ENCODE results near the gene CATSPER4.
"Not testable (repeated sequence)": the region's sequence is repeated elsewhere in the genome, so short reads cannot be mapped to it uniquely, and the experiment has no call there.

The CATSPER4 gene

GRCh38 chr1:26197301-26197700 lies 6.9 kb downstream of the CATSPER4 start:
- no peak for DNase-seq

DNA sequence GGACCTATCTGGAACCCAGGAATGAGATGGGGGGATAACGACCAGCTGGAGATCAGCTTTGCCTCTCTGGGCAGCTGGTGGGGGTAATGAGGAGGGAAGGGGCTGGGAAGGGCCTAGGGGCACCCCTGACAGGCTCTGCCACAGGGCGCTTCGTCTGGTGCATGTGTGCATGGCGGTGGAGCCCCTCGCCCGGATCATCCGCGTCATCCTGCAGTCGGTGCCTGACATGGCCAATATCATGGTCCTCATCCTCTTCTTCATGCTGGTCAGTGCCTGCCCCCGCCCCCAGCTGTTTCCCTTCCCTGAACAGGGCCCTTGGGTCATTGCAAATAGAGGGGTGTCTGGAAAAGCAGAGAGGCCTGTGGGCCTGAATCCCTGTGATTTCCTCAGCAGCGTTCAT lies 7.4 kb downstream of the CATSPER4 start:
- DNase-seq: no peak

GRCh38 chr1:26200413-26200812 lies 10.0 kb downstream of the CATSPER4 start:
- DNase-seq: no peak

DNA sequence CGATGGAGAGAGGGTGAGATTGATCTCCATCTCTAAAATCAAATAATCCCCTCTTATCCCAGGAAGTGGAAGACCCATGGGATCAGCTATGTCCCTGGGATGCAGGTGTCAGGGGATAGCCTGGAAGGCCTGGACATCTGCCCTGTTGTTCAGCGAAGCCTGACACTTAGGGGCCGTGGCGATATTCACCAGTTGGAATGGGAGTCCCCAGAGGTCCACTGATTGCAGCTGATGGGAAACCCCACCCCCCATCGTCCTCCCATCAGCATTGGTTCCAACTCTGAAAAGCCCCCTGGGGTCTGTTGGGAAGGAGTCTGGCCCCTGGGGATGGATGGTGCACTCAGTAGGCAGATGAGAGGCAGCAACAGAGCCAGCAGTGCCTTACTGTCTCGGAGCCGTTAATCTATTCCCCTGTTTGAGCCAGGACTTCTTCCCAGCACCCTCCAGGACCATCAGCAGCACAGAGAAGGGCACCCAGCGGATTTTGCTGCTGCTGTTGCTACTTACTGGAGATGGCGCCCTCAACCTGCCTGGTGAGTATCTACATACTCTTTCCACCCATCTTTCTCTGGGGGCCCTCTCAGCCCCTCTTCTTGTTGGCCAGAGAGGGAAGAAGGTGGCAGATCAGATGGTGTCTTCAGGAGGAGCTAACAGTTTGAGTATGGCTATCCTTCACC lies 13.4 kb downstream of the CATSPER4 start:
- DNase-seq: no peak

DNA sequence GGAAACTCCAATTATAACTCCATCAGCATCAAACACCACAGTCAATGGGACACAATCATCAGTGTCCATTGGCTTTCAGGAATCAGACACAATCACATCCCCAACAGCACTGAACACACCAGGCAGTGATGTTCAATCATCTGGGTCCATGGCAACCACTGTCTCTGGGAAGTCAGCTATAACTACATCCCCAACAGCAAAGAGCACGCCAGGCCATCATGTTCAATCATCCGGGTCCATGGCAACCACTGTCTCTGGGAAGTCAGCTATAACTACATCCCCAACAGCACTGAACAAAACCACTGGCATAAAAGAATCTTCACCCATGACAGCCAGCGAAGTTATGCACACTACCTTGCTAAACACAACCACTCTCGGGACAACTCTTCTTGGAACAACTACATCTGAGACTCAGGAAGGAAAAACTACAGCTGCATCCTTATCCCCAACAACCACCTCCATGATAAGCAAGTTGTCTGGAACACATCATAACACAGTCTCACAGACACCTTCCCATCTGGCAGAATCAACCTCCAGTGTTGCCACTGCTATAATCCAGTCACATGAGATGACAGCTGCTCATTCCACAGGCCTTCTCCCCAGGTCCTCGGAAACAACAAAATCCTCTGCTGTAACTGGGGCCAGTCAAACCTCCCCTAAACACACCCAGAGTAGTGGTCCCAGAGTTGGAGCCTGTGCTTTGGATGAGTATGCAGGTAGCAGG lies 19.9 kb downstream of the CATSPER4 start:
- DNase-seq: no peak

GRCh38 chr1:26212726-26213125 lies 22.3 kb downstream of the CATSPER4 start:
- no peak for DNase-seq

DNA sequence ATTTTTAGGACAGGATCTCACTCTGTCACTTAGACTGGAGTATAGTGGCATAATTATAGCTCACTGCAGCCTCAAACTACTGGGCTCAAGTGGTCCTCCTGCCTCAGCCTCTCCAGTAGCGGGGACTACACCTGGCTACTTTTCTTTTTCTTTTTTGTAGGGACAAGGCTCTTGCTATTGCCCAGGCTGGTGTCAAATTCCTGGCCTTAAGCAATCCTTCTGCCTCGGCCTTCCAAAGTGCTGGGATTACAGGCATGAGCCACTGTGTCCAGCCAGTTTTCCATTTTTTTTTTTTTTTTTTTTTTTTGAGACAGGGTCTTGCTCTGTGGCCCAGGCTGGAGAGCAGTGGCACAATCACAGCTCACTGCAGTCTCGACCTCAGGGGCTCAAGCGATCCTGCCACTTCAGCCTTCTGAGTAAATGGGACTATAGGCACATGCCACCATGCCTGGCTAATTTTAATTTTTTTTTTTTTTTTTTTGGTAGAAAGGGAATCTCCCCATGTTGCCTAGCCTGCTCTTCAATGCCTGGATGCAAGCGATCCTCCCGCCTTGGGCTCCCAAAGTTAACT lies 23.0 kb downstream of the CATSPER4 start:
- no peak for DNase-seq

GRCh38 chr1:26215246-26215645 lies 24.8 kb downstream of the CATSPER4 start:
- DNase-seq: no peak

- DNase-seq: no peak
Measured at GRCh38 chr1:26218906-26219494, 28.6 kb downstream of the CATSPER4 start.

DNA sequence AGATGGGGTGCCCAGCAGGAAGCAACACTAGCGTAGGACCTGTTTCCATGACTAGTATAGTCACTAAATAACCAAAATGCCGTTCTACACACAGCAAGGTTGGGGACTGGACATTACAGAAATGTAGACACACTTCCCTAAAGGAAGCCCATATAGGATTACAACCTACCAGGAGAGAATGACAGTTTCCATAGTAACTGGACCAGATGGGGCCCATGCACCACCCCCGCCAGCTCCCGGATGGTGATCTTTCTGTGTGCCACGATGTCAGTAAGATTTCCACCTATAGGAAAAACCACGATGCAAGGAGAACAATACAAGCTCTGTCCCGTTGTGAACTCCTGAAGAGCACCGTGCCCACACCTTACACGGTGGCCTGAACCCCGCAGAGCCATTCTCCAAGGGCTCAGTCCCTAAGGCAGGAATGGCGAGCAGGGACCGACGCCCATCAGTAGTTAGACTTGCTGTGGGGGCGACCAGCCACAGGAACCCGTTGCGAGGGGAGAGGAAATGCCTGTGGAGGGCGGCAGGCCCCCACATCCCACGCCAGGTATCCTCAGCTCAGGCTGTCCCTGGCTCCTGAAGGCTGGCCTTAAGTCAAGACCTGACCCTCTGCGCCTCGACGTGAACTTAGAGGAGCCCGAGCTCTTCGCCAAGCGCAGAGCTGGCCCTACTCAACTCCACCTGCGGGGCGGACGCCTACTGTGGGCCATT lies 30.0 kb downstream of the CATSPER4 start:
- no peak for DNase-seq

DNA sequence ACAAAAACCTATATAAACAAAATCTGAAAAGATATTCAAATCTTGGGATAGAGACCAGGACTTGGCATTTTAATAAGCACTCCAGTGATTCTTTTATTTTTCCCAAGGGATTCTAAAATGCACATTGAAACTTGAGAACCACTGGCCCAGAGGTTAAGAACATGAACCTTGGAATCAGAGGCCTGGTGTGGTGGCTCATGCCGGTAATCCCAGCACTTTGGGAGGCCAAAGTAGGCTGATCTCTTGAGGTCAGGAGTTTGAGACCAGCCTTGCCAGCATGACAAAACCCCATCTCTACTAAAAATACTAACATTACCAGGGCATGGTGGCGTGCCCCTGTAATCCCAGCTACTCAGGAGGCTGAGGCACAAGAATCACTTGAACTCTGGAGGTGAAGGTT lies 30.7 kb downstream of the CATSPER4 start:
- DNase-seq: no peak

- no peak for DNase-seq
Measured at GRCh38 chr1:26224606-26225005, 34.2 kb downstream of the CATSPER4 start.

DNA sequence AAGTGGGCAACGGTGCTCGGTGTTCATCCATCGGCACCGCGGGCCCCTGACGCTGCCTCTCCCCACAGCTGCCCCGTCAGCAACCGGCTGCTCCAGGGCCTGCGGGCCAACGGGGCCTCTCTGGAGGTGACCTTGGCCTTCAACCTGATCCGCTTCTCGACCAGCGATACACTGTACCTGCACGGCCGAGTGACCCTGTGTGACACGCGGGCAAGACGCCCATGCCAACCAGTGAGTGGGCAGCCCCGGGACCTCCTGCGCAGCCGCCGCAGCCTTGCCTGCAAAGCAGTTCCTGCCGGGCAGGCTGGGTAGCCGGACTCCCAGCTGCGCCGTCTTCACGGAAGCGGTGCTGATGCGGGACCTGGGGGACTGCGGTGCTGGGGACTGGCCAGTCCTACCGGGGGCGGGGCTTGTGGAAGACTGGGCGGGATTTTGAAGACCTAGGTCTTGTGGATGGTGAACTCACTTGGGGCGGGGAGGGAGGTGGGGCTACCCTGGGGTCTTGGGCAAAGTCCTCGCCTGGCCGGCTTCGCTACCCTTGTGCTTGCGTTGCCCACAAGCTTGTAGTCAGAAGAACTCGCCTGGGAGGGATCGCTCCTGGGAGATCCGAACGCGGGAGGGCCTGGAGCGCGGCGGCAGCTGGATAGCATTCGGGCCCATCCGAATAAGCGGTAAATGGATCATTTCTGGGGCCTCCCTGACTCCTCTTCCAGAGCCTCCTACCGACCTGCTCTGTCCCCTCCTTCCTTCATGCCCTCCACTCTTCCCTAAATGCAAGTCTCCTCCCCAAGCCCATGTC lies 34.8 kb downstream of the CATSPER4 start:
- DNase-seq: peak; percentile 46

GRCh38 chr1:26230682-26231081 lies 40.3 kb downstream of the CATSPER4 start:
- DNase-seq: not testable (repeated sequence)

DNA sequence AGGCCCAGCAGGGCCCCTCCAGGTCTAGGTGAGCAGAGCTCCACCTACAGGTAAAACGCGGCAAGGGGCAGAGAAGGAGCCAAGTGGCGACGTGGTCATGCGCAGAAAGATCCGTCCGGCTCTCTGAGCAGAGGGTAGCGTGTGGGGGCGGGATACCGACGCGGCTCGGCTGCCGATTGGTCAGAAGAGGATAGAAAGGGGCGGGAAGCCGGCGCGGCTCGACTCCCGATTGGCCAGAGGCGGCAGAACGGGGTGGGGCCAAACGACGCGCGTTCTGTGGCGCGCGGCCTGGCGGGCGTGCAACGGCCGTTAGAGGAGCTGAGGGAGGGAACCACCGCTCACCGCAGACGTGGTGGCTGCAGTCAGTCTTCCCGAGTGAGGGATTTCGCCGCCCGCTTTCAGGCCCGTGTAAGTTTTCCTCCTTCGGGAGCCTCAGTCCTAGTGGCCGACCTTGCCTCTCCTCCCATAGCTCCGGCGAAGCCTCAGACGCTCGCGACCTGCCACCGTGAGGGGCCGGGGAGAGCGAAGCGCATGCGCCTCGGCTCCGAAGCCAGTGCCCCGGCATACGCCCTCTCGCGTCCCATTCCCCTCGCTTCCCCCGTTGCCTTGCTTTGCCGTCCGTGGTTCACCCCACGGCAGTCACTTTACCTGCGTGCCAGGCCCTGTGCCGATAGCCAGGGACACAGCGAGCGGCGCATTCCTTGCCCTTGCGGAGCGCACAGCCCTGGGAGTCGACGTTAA lies 43.7 kb downstream of the CATSPER4 start, which contains the start of gene CEP85:
Gene CEP85 (plus strand): TSS at position 298 of the 741 bp plus-strand sequence. CDS start 5,584 bp downstream, outside the sequence.
- DNase-seq: peak; percentile 98

DNA sequence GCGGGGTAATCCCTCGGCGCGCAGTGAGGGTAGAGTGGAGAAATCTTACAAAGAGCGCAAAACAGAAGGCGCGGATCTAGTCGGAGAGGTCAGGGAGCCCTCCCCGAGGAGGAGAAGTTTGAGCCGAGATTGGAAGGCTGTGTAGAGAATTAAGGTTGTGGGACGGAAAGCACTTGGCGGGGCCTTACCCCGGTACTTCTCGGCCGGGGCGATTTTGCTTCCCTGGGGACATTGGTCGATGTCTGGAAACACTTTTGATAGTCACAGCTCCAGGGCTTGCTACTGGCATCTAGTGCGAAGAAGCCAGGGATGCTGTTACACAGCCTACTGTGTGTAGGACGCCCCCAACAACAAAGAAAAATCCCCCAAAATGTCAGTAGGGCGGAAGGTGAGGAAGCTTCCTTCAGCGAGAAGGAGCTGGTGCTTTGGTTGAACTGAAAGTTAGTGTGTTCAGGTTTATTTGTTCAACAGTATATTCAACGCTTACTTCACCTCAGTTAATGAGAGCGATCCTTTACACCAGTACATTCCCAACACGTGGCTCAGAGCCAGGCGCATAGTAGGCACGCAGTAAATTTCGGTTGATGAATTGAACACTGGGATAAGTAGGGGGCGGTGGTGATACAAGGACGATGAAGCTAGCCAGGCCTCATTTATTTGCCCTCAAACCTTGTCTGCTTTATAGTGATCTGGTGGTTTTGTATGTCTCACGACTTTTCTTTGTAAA lies 44.4 kb downstream of the CATSPER4 start:
- peak; percentile 24 for DNase-seq

DNA sequence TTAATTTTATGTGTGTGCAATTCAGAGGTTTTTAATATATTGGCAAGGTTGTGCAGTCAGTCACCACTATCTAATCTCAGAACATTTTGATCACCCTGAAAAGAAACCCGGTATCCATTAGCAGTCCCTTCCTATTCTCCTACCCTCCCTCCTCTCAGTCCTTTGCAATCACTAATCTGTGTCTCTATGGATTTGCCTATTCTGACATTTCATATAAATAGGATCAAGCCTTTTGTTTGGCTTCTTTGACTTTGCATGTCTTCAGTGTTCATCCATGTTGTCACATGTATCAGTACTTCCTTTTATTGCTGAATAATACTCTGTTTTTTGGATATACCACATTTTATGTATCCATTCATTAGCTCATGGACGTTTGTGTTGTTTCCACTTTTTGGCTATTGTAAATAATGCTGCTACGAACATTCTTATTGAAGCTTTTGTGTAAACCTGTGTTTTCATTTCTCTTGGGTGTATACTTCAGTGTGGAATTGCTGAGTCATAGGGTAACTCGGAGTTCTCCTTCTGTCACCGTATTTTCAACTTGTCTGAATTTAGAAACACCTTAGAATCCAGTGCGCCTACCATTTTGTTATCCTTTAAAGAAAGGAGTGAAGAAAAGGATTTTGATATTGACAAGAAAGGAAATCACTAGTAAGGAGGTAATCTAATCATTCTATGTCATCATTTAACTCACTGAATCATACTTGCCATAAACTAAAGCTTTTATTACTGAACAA lies 47.0 kb downstream of the CATSPER4 start:
- no peak for DNase-seq

DNA sequence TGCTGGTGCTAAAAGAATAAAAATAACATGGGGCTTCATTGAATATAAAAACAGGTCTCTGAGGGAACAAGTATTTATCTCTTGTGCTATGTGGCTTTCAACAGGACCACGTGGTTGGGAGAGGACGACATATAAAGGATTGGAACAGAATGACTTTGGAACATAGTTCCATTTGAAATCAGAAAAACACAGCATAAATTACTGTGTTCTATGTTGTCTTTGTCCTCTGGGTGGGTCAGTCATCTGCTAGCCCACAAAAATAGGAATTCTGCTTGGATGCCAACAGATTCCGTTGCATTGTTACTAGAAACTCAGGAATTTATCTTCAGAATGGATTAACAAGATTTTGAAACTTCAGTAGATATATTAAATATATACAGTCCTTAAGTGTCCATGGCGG lies 49.5 kb downstream of the CATSPER4 start:
- DNase-seq: no peak
